ENCODE data around the gene MAST2.
A peak's percentile ranks its signal among the peaks of the same experiment; 100 is the strongest.
"Not testable (repeated sequence)": the region's sequence is repeated elsewhere in the genome, so short reads cannot be mapped to it uniquely, and the experiment has no call there.

MAST2 gene

GRCh38 chr1:45820788-45821187 is 17.4 kb downstream of the MAST2 start:
- no peak overlapping the region for H3K27ac Mint-ChIP-seq (ENCODE audit: low read depth)
- H3K4me3 Mint-ChIP-seq = no peak overlapping the region
- ATAC-seq (replicated peaks; ENCODE audit: extremely low read depth, poor library complexity, severe bottlenecking) (no peak), DNase-seq (ENCODE audit: low spot score in 2 of 2) (no peak)
- no peaks in the 10 kb centered on the region for H3K27me3 Mint-ChIP-seq
- no peaks in the 10 kb centered on the region for H3K9me3 Mint-ChIP-seq
- peaks cover 8% of the 10 kb centered on the region for H3K4me1 Mint-ChIP-seq
- peaks cover 7% of the 10 kb centered on the region for H3K36me3 Mint-ChIP-seq (ENCODE audit: insufficient read depth)

- H3K36me3 Mint-ChIP-seq (ENCODE audit: insufficient read depth) = peaks cover 11% of the 10 kb centered on the region
- H3K27me3 Mint-ChIP-seq = no peaks in the 10 kb centered on the region
- peaks cover 8% of the 10 kb centered on the region for H3K4me1 Mint-ChIP-seq
- no peaks in the 10 kb centered on the region for H3K9me3 Mint-ChIP-seq
- H3K27ac Mint-ChIP-seq (ENCODE audit: low read depth) = no peak overlapping the region
- H3K4me3 Mint-ChIP-seq = no peak overlapping the region
- ATAC-seq (replicated peaks; ENCODE audit: extremely low read depth, poor library complexity, severe bottlenecking) (no peak), DNase-seq (ENCODE audit: low spot score in 2 of 2) (no peak)
Measured at GRCh38 chr1:45822644-45823043, 19.2 kb downstream of the MAST2 start.

- H3K36me3 Mint-ChIP-seq (ENCODE audit: insufficient read depth) = peaks cover 11% of the 10 kb centered on the region
- H3K4me3 Mint-ChIP-seq = no peak overlapping the region
- peaks cover 8% of the 10 kb centered on the region for H3K4me1 Mint-ChIP-seq
- no peaks in the 10 kb centered on the region for H3K27me3 Mint-ChIP-seq
- no peak for DNase-seq (ENCODE audit: low spot score in 2 of 2)
- no peak overlapping the region for H3K27ac Mint-ChIP-seq (ENCODE audit: low read depth)
- no peaks in the 10 kb centered on the region for H3K9me3 Mint-ChIP-seq
- no peak for ATAC-seq (replicated peaks; ENCODE audit: extremely low read depth, poor library complexity, severe bottlenecking)
Measured at GRCh38 chr1:45824607-45825006, 21.2 kb downstream of the MAST2 start.

DNA sequence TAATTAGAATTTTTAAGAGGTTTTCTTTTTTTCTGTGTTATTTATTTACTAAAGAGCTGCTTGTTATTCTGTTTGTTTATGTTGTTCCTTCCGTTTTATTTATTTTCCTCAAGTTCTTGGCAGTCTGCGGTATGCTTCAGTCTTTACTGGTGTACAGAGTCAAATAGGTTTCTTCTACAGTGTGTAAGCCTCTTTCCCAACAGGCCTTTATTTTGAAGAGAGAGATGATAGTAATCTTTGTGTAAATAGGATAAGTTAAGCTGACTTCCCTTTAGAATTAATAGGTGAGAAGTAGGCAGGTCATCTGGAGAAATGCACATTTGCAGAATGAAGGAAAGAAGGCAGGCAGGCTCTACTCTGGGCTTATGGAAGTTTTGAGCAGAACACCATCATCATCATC is 23.8 kb downstream of the MAST2 start:
- no peak overlapping the region for H3K4me3 Mint-ChIP-seq
- H3K27ac Mint-ChIP-seq (ENCODE audit: low read depth) = no peak overlapping the region
- H3K36me3 Mint-ChIP-seq (ENCODE audit: insufficient read depth) = peaks cover 16% of the 10 kb centered on the region
- no peaks in the 10 kb centered on the region for H3K9me3 Mint-ChIP-seq
- no peak for ATAC-seq (replicated peaks; ENCODE audit: extremely low read depth, poor library complexity, severe bottlenecking)
- DNase-seq (ENCODE audit: low spot score in 2 of 2) = no peak
- H3K4me1 Mint-ChIP-seq = peaks cover 8% of the 10 kb centered on the region
- no peaks in the 10 kb centered on the region for H3K27me3 Mint-ChIP-seq

GRCh38 chr1:45828841-45829240 is 25.4 kb downstream of the MAST2 start:
- Mint-ChIP-seq H3K27me3 (no peaks in the 10 kb centered on the region), H3K9me3 (no peaks in the 10 kb centered on the region), H3K36me3 (ENCODE audit: insufficient read depth) (peaks cover 16% of the 10 kb centered on the region), H3K27ac (ENCODE audit: low read depth) (no peak overlapping the region), H3K4me1 (no peaks in the 10 kb centered on the region), H3K4me3 (no peak overlapping the region)
- no peak for ATAC-seq (replicated peaks; ENCODE audit: extremely low read depth, poor library complexity, severe bottlenecking)
- no peak for DNase-seq (ENCODE audit: low spot score in 2 of 2)

- no peaks in the 10 kb centered on the region for H3K4me1 Mint-ChIP-seq
- no peaks in the 10 kb centered on the region for H3K27me3 Mint-ChIP-seq
- DNase-seq (ENCODE audit: low spot score in 2 of 2) (no peak), ATAC-seq (replicated peaks; ENCODE audit: extremely low read depth, poor library complexity, severe bottlenecking) (no peak)
- no peak overlapping the region for H3K4me3 Mint-ChIP-seq
- H3K36me3 Mint-ChIP-seq (ENCODE audit: insufficient read depth) = peaks cover 8% of the 10 kb centered on the region
- H3K9me3 Mint-ChIP-seq = no peaks in the 10 kb centered on the region
- no peak overlapping the region for H3K27ac Mint-ChIP-seq (ENCODE audit: low read depth)
Measured at GRCh38 chr1:45833361-45833760, 29.9 kb downstream of the MAST2 start.

GRCh38 chr1:45834689-45835088 is 31.3 kb downstream of the MAST2 start:
- H3K4me1 Mint-ChIP-seq = no peaks in the 10 kb centered on the region
- H3K27ac Mint-ChIP-seq (ENCODE audit: low read depth) = no peak overlapping the region
- no peak for ATAC-seq (replicated peaks; ENCODE audit: extremely low read depth, poor library complexity, severe bottlenecking)
- no peak overlapping the region for H3K4me3 Mint-ChIP-seq
- no peaks in the 10 kb centered on the region for H3K27me3 Mint-ChIP-seq
- no peaks in the 10 kb centered on the region for H3K9me3 Mint-ChIP-seq
- DNase-seq (ENCODE audit: low spot score in 2 of 2) = no peak
- peaks cover 11% of the 10 kb centered on the region for H3K36me3 Mint-ChIP-seq (ENCODE audit: insufficient read depth)

- Mint-ChIP-seq H3K9me3 (no peaks in the 10 kb centered on the region), H3K4me1 (no peaks in the 10 kb centered on the region), H3K27me3 (no peaks in the 10 kb centered on the region), H3K4me3 (no peak overlapping the region), H3K27ac (ENCODE audit: low read depth) (no peak overlapping the region), H3K36me3 (ENCODE audit: insufficient read depth) (peaks cover 8% of the 10 kb centered on the region)
- DNase-seq (ENCODE audit: low spot score in 2 of 2) (no peak), ATAC-seq (replicated peaks; ENCODE audit: extremely low read depth, poor library complexity, severe bottlenecking) (no peak)
Measured at GRCh38 chr1:45836451-45836850, 33.0 kb downstream of the MAST2 start.

DNA sequence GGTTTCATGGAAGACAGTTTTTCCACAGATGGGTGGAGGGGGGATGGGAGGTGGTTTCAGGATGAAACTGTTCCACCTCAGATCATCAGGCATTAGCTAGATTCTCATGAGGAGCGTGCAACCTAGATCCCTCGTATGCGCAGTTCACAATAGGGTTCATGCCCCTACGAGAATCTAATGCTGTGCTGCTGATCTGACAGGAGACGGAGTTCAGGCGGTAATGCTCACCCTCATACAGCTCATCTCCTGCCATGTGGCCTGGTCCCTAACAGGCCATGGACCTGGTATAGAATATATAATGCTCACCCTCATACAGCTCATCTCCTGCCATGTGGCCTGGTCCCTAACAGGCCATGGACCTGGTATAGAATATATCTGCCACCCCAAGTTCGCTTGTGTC is 33.4 kb downstream of the MAST2 start:
- H3K27ac Mint-ChIP-seq (ENCODE audit: low read depth); H3K36me3 Mint-ChIP-seq (ENCODE audit: insufficient read depth); DNase-seq (ENCODE audit: low spot score in 2 of 2); H3K27me3 Mint-ChIP-seq; H3K9me3 Mint-ChIP-seq; ATAC-seq (replicated peaks; ENCODE audit: extremely low read depth, poor library complexity, severe bottlenecking); H3K4me1 Mint-ChIP-seq; H3K4me3 Mint-ChIP-seq: not testable (repeated sequence)

GRCh38 chr1:45838322-45838721 is 34.9 kb downstream of the MAST2 start:
- not testable (repeated sequence) for DNase-seq (ENCODE audit: low spot score in 2 of 2); H3K27me3 Mint-ChIP-seq; H3K4me1 Mint-ChIP-seq; H3K4me3 Mint-ChIP-seq; H3K36me3 Mint-ChIP-seq (ENCODE audit: insufficient read depth); H3K9me3 Mint-ChIP-seq; ATAC-seq (replicated peaks; ENCODE audit: extremely low read depth, poor library complexity, severe bottlenecking); H3K27ac Mint-ChIP-seq (ENCODE audit: low read depth)

DNA sequence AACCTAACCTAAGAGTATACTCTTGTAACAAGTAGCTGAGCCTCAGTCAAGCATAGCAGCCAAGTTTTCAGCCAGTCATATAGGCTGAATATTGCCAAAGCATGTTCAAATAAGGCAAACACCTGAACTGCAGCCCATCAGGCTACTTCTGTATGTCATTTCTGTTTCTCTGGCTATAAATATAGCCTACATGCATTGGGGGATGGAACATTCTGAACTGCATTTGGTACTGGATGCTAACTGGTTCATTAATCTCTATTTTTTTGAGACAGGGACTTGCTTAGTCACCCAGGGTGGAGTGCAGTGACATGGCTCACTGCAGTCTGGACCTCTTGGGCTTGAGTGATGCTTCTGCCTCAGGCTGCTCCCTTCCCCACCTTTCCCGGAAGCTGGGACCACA is 37.3 kb downstream of the MAST2 start:
- Mint-ChIP-seq H3K9me3 (no peaks in the 10 kb centered on the region), H3K4me3 (no peak overlapping the region)
- ATAC-seq (replicated peaks; ENCODE audit: extremely low read depth, poor library complexity, severe bottlenecking) = no peak

DNA sequence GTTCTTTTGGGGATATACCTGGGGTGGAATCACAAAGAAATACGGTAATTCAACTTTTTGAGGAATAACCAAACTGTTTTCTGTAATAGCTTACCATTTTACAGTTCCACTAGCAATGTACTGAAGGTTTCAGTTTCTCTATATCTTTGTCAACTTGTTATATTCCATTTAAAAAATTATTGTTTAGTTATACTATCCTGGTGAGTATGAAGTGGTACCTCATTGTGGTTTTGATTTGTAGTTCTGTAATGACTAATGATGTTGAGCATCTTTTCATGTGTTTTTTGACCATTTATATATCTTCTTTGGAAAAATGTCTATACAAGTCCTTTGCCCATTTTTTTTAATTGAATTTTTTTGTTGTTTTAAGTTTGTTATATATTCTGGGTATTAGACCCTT is 39.4 kb downstream of the MAST2 start:
- Mint-ChIP-seq H3K4me3 (no peak overlapping the region), H3K27ac (ENCODE audit: low read depth) (peak overlapping the region; percentile 12), H3K27me3 (no peaks in the 10 kb centered on the region), H3K9me3 (no peaks in the 10 kb centered on the region), H3K4me1 (peaks cover 6% of the 10 kb centered on the region), H3K36me3 (ENCODE audit: insufficient read depth) (peaks cover 3% of the 10 kb centered on the region)
- no peak for ATAC-seq (replicated peaks; ENCODE audit: extremely low read depth, poor library complexity, severe bottlenecking)
- DNase-seq (ENCODE audit: low spot score in 2 of 2) = no peak

More for the DNA sequence above, 37.3 kb downstream of the MAST2 start:
- peaks cover 6% of the 10 kb centered on the region for H3K4me1 Mint-ChIP-seq
- peaks cover 6% of the 10 kb centered on the region for H3K36me3 Mint-ChIP-seq (ENCODE audit: insufficient read depth)
- no peak for DNase-seq (ENCODE audit: low spot score in 2 of 2)
- no peak overlapping the region for H3K27ac Mint-ChIP-seq (ENCODE audit: low read depth)
- no peaks in the 10 kb centered on the region for H3K27me3 Mint-ChIP-seq

DNA sequence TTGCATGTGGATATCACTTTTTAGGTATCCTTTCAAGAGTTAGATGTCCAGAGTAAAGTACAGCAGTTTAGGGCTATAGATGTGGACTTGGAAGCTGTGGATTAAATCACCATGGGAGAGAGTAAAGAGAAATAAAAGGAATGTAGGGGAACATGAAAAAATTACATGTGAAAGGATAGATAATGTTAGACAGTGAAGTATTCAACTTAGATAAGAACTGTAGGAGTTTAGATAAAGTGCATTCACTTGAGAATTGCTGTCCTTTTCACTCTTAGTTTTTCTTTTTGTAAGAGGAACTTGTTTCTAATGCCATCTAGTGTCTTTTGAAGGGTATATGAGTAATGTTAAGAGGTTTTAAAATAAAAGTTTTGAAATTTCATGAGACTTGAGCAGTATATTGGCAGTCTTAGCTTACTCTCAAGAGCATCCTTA is 40.1 kb downstream of the MAST2 start:
- no peak for DNase-seq (ENCODE audit: low spot score in 2 of 2)
- Mint-ChIP-seq H3K4me1 (peaks cover 6% of the 10 kb centered on the region), H3K27ac (ENCODE audit: low read depth) (peak overlapping the region; percentile 12), H3K4me3 (no peak overlapping the region), H3K36me3 (ENCODE audit: insufficient read depth) (peaks cover 3% of the 10 kb centered on the region), H3K9me3 (no peaks in the 10 kb centered on the region), H3K27me3 (no peaks in the 10 kb centered on the region)
- ATAC-seq (replicated peaks; ENCODE audit: extremely low read depth, poor library complexity, severe bottlenecking) = no peak

- not testable (repeated sequence) for H3K4me1 Mint-ChIP-seq; H3K27me3 Mint-ChIP-seq; H3K36me3 Mint-ChIP-seq (ENCODE audit: insufficient read depth); H3K9me3 Mint-ChIP-seq; DNase-seq (ENCODE audit: low spot score in 2 of 2); H3K4me3 Mint-ChIP-seq; H3K27ac Mint-ChIP-seq (ENCODE audit: low read depth); ATAC-seq (replicated peaks; ENCODE audit: extremely low read depth, poor library complexity, severe bottlenecking)
Measured at GRCh38 chr1:45844000-45844399, 40.6 kb downstream of the MAST2 start.

All from central memory CD8-positive, alpha-beta T cell (primary cell).